GM18951 (cell line): ENCODE data around the gene OR2A2.

Experiments used
- POLR2A ChIP-seq: IDR thresholded peaks from 4 replicates; pipeline ENCODE4 v1.6.1; 2011; ENCODE audit warnings: mild to moderate bottlenecking; ENCODE audit not compliant: insufficient read length, insufficient read depth; ENCODE audit errors: extremely low read depth
- in situ Hi-C: fragments of 300-500 bp; cut with MboI; formaldehyde crosslinking; loops from one replicate; pipeline ENCODE4 v1.12.0; 2022; ENCODE audit warnings: low sequenced_read_pairs, mixed read lengths, inconsistent platforms; ENCODE audit not compliant: unreplicated experiment

OR2A2 gene

GRCh38 chr7:144109283-144109682 lies at the start of gene OR2A2:
TSS of gene OR2A2 (plus strand) at chr7:144109583. CDS start at chr7:144109583, 0 bp downstream.
- in situ Hi-C loops, result no loop called here
- no peak for TF ChIP-seq POLR2A

- in situ Hi-C loops, result no loop called here
- no peak for TF ChIP-seq POLR2A
These were observed 45.7 kb upstream of the OR2A2 start for GRCh38 chr7:144063710-144064109.

- in situ Hi-C loops, result no loop called here
- TF ChIP-seq POLR2A, result no peak
These were observed 39.9 kb upstream of the OR2A2 start, which contains the start of gene OR2A25 for GRCh38 chr7:144069511-144069910. TSS of gene OR2A25 (plus strand) at chr7:144069811. CDS start at chr7:144074220, 4,409 bp downstream.

- in situ Hi-C loops, result no loop called here
- no peak for TF ChIP-seq POLR2A
These were observed 39.4 kb upstream of the OR2A2 start for GRCh38 chr7:144069953-144070352.

GRCh38 chr7:144074374-144074773 lies 35.0 kb upstream of the OR2A2 start:
- TF ChIP-seq POLR2A, result no peak
- in situ Hi-C loops, result no loop called here

- in situ Hi-C loops, result no loop called here
- no peak for TF ChIP-seq POLR2A
These were observed 23.4 kb upstream of the OR2A2 start, which contains the start of gene OR2A12 for GRCh38 chr7:144085978-144086377. TSS of gene OR2A12 (plus strand) at chr7:144086278. CDS start at chr7:144095108, 8,830 bp downstream.

- in situ Hi-C loops, result no loop called here
- no peak for TF ChIP-seq POLR2A
These were observed 22.7 kb upstream of the OR2A2 start for GRCh38 chr7:144086730-144087129.

- TF ChIP-seq POLR2A, result no peak
- in situ Hi-C loops, result no loop called here
These were observed 22.2 kb upstream of the OR2A2 start for GRCh38 chr7:144087230-144087629.

GRCh38 chr7:144090667-144091066 lies 18.7 kb upstream of the OR2A2 start:
- TF ChIP-seq POLR2A, result no peak
- in situ Hi-C loops, result no loop called here

GRCh38 chr7:144098776-144099175 lies 10.6 kb upstream of the OR2A2 start:
- TF ChIP-seq POLR2A, result no peak
- in situ Hi-C loops, result no loop called here

- no peak for TF ChIP-seq POLR2A
- in situ Hi-C loops, result no loop called here
These were observed 8.8 kb upstream of the OR2A2 start for GRCh38 chr7:144100607-144101006.

GRCh38 chr7:144102041-144102440 lies 7.3 kb upstream of the OR2A2 start:
- TF ChIP-seq POLR2A, result no peak
- in situ Hi-C loops, result no loop called here

GRCh38 chr7:144105211-144105610 lies 4.2 kb upstream of the OR2A2 start:
- in situ Hi-C loops, result no loop called here
- no peak for TF ChIP-seq POLR2A

GRCh38 chr7:144110272-144110671 lies 889 bp downstream of the OR2A2 start:
- TF ChIP-seq POLR2A, result no peak
- in situ Hi-C loops, result no loop called here

- no peak for TF ChIP-seq POLR2A
- in situ Hi-C loops, result no loop called here
These were observed 4.3 kb downstream of the OR2A2 start for GRCh38 chr7:144113651-144114050.
